Putamen (tissue), 1 donor: ENCODE measurements around the gene USP17L10.
"Not testable (repeated sequence)": the region's sequence is repeated elsewhere in the genome, so short reads cannot be mapped to it uniquely, and the experiment has no call there.

Experiments used
- DNase-seq: peaks from one replicate; pipeline ENCODE4 v3.0.0-alpha.2; 2016; ENCODE audit warnings: low spot score

Gene USP17L10, protein sequence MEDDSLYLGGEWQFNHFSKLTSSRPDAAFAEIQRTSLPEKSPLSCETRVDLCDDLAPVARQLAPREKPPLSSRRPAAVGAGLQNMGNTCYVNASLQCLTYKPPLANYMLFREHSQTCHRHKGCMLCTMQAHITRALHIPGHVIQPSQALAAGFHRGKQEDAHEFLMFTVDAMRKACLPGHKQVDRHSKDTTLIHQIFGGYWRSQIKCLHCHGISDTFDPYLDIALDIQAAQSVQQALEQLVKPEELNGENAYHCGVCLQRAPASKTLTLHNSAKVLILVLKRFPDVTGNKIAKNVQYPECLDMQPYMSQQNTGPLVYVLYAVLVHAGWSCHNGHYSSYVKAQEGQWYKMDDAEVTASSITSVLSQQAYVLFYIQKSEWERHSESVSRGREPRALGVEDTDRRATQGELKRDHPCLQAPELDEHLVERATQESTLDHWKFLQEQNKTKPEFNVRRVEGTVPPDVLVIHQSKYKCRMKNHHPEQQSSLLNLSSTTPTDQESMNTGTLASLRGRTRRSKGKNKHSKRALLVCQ

DNA sequence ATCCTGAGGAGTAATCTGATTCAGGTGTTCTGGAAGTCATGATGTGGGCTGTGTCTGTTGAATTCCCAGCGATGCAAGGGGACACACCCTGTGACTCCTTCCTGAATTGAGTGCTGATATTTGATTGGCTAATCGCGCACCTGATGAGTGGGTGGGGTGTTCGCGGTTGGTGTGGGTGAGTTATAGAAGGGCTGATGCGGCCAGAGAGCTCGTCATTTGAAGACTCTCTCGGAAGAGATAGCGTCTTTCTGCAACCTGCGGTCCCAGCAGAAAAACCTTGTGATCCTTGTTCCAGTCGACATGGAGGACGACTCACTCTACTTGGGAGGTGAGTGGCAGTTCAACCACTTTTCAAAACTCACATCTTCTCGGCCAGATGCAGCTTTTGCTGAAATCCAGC lies at the start of gene USP17L10:
USP17L10 (plus strand) TSS at position 301 of the 400 bp plus-strand sequence; CDS start at position 301, 0 bp downstream.
- not testable (repeated sequence) for DNase-seq

DNA sequence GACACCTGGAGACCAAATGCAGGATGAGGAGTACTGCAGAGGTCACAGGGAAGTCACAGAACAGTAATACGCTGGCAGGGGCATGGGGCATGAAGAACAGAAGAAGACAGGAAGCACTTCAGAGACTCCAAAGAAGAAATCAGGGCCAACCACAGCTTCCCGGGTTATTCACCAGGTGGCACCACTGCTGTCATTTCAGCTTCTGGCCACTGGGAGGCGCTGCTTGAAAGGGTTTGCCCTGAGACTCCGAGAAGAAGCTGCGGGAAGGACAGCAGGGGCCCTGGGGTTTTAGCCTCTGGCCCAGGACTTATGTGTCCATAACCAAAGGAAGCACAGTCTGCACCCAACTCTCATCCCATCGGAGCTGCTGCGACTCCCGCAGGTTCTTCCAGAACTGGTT lies 44.5 kb upstream of the USP17L10 start:
- not testable (repeated sequence) for DNase-seq

DNA sequence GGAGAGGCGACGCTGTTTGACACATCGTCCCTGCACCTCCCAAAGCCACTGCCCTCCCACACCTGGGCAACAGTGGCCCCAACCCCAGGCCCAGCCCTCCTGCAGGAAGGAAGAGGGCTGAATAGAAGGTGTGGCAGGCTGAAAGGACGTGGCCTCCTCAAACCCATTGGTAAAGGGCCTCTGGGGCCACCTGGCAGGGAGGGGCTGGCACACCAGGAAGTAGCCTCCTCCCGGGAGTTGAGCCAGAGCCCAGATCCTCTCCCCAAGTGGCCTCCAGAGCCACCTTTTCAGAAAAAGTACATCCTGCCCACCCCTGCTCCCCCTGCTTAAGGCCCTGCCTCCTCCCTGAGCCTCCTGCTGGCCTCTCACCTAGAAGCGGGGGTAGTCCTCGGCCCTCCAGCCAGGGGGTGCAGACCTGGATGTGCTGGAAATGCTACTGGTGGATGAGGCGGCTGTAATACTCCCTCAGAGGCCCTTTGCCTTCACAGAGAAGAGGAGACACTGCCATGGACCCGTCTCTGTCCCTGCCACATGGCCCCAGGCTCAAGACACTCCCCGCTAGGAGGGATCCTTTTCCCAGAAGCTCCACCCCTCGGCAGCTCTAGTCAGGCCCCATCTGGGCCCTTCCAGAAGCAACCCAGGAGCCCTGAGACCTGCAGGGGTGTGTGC lies 40.5 kb upstream of the USP17L10 start, which contains the start of gene FAM90A26:
FAM90A26 (plus strand) TSS at position 619 of the 669 bp plus-strand sequence. CDS start 2,764 bp downstream, outside the sequence.
- DNase-seq: not testable (repeated sequence)

DNA sequence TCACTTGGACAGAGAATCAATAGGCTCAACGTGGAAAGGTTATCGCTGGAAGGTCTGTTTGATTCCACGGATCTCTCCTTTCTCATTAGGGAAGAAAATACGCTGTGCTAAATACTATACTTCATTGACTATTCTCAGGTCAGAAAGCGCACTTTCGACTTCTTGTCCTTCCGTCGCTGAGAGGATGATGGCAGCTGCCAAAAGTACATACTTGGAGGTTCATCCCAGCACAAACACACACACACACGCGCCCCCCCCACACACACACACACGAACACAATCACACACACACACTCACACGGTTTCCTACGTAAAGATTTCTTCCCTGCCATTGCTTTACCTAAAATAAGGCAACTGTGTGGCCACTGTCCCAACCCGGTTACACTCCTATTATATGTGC lies 4.2 kb downstream of the USP17L10 start:
- DNase-seq: not testable (repeated sequence)

DNA sequence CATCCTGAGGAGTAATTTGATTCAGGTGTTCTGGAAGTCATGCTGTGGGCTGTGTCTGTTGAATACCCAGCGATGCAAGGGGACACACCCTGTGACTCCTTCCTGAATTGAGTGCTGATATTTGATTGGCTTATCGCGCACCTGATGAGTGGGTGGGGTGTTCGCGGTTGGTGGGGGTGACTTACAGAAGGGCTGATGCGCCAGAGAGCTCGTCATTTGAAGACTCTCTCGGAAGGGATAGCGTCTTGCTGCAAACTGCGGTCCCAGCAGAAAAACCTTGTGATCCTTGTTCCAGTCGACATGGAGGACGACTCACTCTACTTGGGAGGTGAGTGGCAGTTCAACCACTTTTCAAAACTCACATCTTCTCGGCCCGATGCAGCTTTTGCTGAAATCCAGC lies 4.6 kb downstream of the USP17L10 start, which contains the start of gene USP17L11:
USP17L11 (plus strand) TSS at position 301 of the 400 bp plus-strand sequence; CDS start at position 301, 0 bp downstream.
- DNase-seq: not testable (repeated sequence)

DNA sequence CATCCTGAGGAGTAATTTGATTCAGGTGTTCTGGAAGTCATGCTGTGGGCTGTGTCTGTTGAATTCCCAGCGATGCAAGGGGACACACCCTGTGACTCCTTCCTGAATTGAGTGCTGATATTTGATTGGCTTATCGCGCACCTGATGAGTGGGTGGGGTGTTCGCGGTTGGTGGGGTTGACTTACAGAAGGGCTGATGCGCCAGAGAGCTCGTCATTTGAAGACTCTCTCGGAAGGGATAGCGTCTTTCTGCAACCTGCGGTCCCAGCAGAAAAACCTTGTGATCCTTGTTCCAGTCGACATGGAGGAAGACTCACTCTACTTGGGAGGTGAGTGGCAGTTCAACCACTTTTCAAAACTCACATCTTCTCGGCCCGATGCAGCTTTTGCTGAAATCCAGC lies 9.4 kb downstream of the USP17L10 start, which contains the start of gene USP17L12:
USP17L12 (plus strand) TSS at position 301 of the 400 bp plus-strand sequence; CDS start at position 301, 0 bp downstream.
- DNase-seq: not testable (repeated sequence)

DNA sequence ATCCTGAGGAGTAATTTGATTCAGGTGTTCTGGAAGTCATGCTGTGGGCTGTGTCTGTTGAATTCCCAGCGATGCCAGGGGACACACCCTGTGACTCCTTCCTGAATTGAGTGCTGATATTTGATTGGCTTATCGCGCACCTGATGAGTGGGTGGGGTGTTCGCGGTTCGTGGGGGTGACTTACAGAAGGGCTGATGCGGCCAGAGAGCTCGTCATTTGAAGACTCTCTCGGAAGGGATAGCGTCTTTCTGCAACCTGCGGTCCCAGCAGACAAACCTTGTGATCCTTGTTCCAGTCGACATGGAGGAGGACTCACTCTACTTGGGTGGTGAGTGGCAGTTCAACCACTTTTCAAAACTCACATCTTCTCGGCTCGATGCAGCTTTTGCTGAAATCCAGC lies 14.1 kb downstream of the USP17L10 start, which contains the start of gene USP17L13:
USP17L13 (plus strand) TSS at position 301 of the 400 bp plus-strand sequence; CDS start at position 301, 0 bp downstream.
- DNase-seq: not testable (repeated sequence)

DNA sequence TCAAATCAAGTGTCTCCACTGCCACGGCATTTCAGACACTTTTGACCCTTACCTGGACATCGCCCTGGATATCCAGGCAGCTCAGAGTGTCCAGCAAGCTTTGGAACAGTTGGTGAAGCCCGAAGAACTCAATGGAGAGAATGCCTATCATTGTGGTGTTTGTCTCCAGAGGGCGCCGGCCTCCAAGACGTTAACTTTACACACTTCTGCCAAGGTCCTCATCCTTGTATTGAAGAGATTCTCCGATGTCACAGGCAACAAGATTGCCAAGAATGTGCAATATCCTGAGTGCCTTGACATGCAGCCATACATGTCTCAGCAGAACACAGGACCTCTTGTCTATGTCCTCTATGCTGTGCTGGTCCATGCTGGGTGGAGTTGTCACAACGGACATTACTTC lies 19.8 kb downstream of the USP17L10 start:
- not testable (repeated sequence) for DNase-seq

DNA sequence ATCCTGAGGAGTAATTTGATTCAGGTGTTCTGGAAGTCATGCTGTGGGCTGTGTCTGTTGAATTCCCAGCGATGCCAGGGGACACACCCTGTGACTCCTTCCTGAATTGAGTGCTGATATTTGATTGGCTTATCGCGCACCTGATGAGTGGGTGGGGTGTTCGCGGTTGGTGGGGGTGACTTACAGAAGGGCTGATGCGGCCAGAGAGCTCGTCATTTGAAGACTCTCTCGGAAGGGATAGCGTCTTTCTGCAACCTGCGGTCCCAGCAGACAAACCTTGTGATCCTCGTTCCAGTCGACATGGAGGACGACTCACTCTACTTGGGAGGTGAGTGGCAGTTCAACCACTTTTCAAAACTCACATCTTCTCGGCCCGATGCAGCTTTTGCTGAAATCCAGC lies 23.6 kb downstream of the USP17L10 start, which contains the start of gene USP17L15:
USP17L15 (plus strand) TSS at position 301 of the 400 bp plus-strand sequence; CDS start at position 301, 0 bp downstream.
- not testable (repeated sequence) for DNase-seq

DNA sequence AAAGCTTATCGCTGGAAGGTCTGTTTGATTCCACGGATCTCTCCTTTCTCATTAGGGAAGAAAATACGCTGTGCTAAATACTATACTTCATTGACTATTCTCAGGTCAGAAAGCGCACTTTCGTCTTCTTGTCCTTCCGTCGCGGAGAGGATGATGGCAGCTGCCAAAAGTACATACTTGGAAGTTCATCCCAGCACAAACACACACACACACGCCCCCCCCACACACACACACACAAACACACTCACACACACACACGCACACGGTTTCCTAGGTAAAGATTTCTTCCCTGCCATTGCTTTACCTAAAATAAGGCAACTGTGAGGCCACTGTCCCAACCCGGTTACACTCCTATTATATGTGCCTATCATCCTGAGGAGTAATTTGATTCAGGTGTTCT lies 28.0 kb downstream of the USP17L10 start:
- not testable (repeated sequence) for DNase-seq

DNA sequence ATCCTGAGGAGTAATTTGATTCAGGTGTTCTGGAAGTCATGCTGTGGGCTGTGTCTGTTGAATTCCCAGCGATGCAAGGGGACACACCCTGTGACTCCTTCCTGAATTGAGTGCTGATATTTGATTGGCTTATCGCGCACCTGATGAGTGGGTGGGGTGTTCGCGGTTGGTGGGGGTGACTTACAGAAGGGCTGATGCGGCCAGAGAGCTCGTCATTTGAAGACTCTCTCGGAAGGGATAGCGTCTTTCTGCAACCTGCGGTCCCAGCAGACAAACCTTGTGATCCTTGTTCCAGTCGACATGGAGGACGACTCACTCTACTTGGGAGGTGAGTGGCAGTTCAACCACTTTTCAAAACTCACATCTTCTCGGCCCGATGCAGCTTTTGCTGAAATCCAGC lies 33.1 kb downstream of the USP17L10 start, which contains the start of gene USP17L17:
USP17L17 (plus strand) TSS at position 301 of the 400 bp plus-strand sequence; CDS start at position 301, 0 bp downstream.
- DNase-seq: not testable (repeated sequence)

DNA sequence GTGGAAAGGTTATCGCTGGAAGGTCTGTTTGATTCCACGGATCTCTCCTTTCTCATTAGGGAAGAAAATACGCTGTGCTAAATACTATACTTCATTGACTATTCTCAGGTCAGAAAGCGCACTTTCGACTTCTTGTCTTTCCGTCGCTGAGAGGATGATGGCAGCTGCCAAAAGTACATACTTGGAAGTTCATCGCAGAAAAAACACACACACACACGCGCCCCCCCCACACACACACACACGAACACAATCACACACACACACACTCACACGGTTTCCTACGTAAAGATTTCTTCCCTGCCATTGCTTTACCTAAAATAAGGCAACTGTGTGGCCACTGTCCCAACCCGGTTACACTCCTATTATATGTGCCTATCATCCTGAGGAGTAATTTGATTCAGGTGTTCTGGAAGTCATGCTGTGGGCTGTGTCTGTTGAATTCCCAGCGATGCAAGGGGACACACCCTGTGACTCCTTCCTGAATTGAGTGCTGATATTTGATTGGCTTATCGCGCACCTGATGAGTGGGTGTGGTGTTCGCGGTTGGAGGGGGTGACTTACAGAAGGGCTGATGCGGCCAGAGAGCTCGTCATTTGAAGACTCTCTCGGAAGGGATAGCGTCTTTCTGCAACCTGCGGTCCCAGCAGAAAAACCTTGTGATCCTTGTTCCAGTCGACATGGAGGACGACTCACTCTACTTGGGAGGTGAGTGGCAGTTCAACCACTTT lies 37.7 kb downstream of the USP17L10 start, which contains the start of gene USP17L18:
USP17L18 (plus strand) TSS at position 678 of the 728 bp plus-strand sequence; CDS start at position 678, 0 bp downstream.
- DNase-seq: peak; percentile 0

DNA sequence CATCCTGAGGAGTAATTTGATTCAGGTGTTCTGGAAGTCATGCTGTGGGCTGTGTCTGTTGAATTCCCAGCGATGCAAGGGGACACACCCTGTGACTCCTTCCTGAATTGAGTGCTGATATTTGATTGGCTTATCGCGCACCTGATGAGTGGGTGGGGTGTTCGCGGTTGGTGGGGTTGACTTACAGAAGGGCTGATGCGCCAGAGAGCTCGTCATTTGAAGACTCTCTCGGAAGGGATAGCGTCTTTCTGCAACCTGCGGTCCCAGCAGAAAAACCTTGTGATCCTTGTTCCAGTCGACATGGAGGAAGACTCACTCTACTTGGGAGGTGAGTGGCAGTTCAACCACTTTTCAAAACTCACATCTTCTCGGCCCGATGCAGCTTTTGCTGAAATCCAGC lies 42.6 kb downstream of the USP17L10 start, which contains the start of gene USP17L19:
USP17L19 (plus strand) TSS at position 301 of the 400 bp plus-strand sequence; CDS start at position 301, 0 bp downstream.
- not testable (repeated sequence) for DNase-seq

DNA sequence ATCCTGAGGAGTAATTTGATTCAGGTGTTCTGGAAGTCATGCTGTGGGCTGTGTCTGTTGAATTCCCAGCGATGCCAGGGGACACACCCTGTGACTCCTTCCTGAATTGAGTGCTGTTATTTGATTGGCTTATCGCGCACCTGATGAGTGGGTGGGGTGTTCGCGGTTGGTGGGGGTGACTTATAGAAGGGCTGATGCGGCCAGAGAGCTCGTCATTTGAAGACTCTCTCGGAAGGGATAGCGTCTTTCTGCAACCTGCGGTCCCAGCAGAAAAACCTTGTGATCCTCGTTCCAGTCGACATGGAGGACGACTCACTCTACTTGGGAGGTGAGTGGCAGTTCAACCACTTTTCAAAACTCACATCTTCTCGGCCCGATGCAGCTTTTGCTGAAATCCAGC lies 47.4 kb downstream of the USP17L10 start, which contains the start of gene USP17L20:
USP17L20 (plus strand) TSS at position 301 of the 400 bp plus-strand sequence; CDS start at position 301, 0 bp downstream.
- not testable (repeated sequence) for DNase-seq
